Chondrocyte (in vitro differentiated cells): ENCODE data around the gene MYO10. TPM values are rescaled to one million over a fixed set of nuclear protein-coding genes. Genes with fewer than 3 reads are reported as not detected.

Source experiments
- DNase-seq: peaks from one replicate; pipeline ENCODE4 v3.0.0; 2021; ENCODE audit warnings: mixed read lengths, low spot score
- H3K27ac Mint-ChIP-seq: one replicate; pipeline ENCODE4 v1.8.0; 2021; ENCODE audit warnings: mild to moderate bottlenecking, moderate library complexity, mixed read lengths; ENCODE audit not compliant: unreplicated experiment
- H3K27me3 Mint-ChIP-seq: 2 replicates; pipeline ENCODE4 v1.8.0; 2021; ENCODE audit warnings: low read depth, mixed read lengths
- H3K36me3 Mint-ChIP-seq: 2 replicates; pipeline ENCODE4 v1.8.0; 2021; ENCODE audit warnings: low read depth, mixed read lengths
- H3K4me1 Mint-ChIP-seq: 2 replicates; pipeline ENCODE4 v1.8.0; 2021; ENCODE audit warnings: low read depth, mild to moderate bottlenecking, mixed read lengths
- H3K4me3 Mint-ChIP-seq: one replicate; pipeline ENCODE4 v1.8.0; 2021; ENCODE audit warnings: mild to moderate bottlenecking, moderate library complexity, mixed read lengths; ENCODE audit not compliant: unreplicated experiment
- H3K9me3 Mint-ChIP-seq: 2 replicates; pipeline ENCODE4 v1.8.0; 2021; ENCODE audit warnings: low read depth, mixed read lengths
- CTCF ChIP-seq: fragments of 200-600 bp; sonication (generic); IDR thresholded peaks from 2 replicates; pipeline ENCODE4 v1.5.0; 2021; ENCODE audit warnings: antibody characterized with exemption, mild to moderate bottlenecking, moderate library complexity
- total RNA-seq: library from RNA; stranded (reverse); gene quantifications from 3 replicates; pipeline ENCODE4 v1.2.1, GENCODE V29; 2021

The MYO10 gene
- total RNA-seq, 1 donor from 2014 or later, result 51.9 TPM

GRCh38 chr5:16980983-16981382 is 44.9 kb upstream of the MYO10 start:
- DNase-seq, result no peak
- no peak overlapping the region for H3K27ac Mint-ChIP-seq
- no peaks in the 10 kb centered on the region for H3K27me3 Mint-ChIP-seq
- no peak for TF ChIP-seq CTCF
- peaks cover 9% of the 10 kb centered on the region for H3K4me1 Mint-ChIP-seq
- H3K36me3 Mint-ChIP-seq, result no peaks in the 10 kb centered on the region
- H3K4me3 Mint-ChIP-seq, result no peak overlapping the region
- no peaks in the 10 kb centered on the region for H3K9me3 Mint-ChIP-seq

GRCh38 chr5:16978296-16978695 is 42.2 kb upstream of the MYO10 start:
- TF ChIP-seq CTCF, result no peak
- Mint-ChIP-seq H3K9me3 (no peaks in the 10 kb centered on the region), H3K27ac (no peak overlapping the region), H3K4me1 (peaks cover 12% of the 10 kb centered on the region), H3K4me3 (no peak overlapping the region), H3K36me3 (no peaks in the 10 kb centered on the region), H3K27me3 (no peaks in the 10 kb centered on the region)
- DNase-seq, result no peak

GRCh38 chr5:16976625-16977008 is 40.5 kb upstream of the MYO10 start:
- H3K4me1 Mint-ChIP-seq, result peaks cover 7% of the 10 kb centered on the region
- no peaks in the 10 kb centered on the region for H3K27me3 Mint-ChIP-seq
- no peak for TF ChIP-seq CTCF
- no peak overlapping the region for H3K27ac Mint-ChIP-seq
- H3K9me3 Mint-ChIP-seq, result no peaks in the 10 kb centered on the region
- no peak for DNase-seq
- no peak overlapping the region for H3K4me3 Mint-ChIP-seq
- no peaks in the 10 kb centered on the region for H3K36me3 Mint-ChIP-seq

GRCh38 chr5:16975950-16976624 is 40.0 kb upstream of the MYO10 start:
- no peaks in the 10 kb centered on the region for H3K36me3 Mint-ChIP-seq
- H3K27me3 Mint-ChIP-seq, result no peaks in the 10 kb centered on the region
- no peak for DNase-seq
- peaks cover 5% of the 10 kb centered on the region for H3K4me1 Mint-ChIP-seq
- no peak overlapping the region for H3K4me3 Mint-ChIP-seq
- TF ChIP-seq CTCF, result no peak
- H3K27ac Mint-ChIP-seq, result no peak overlapping the region
- H3K9me3 Mint-ChIP-seq, result no peaks in the 10 kb centered on the region

GRCh38 chr5:16974981-16975380 is 38.9 kb upstream of the MYO10 start:
- DNase-seq, result no peak
- no peak for TF ChIP-seq CTCF
- H3K9me3 Mint-ChIP-seq, result no peaks in the 10 kb centered on the region
- no peak overlapping the region for H3K4me3 Mint-ChIP-seq
- no peaks in the 10 kb centered on the region for H3K36me3 Mint-ChIP-seq
- no peak overlapping the region for H3K27ac Mint-ChIP-seq
- peaks cover 4% of the 10 kb centered on the region for H3K4me1 Mint-ChIP-seq
- no peaks in the 10 kb centered on the region for H3K27me3 Mint-ChIP-seq
